ENCODE results near the gene SEMA3D.

Gene SEMA3D

DNA sequence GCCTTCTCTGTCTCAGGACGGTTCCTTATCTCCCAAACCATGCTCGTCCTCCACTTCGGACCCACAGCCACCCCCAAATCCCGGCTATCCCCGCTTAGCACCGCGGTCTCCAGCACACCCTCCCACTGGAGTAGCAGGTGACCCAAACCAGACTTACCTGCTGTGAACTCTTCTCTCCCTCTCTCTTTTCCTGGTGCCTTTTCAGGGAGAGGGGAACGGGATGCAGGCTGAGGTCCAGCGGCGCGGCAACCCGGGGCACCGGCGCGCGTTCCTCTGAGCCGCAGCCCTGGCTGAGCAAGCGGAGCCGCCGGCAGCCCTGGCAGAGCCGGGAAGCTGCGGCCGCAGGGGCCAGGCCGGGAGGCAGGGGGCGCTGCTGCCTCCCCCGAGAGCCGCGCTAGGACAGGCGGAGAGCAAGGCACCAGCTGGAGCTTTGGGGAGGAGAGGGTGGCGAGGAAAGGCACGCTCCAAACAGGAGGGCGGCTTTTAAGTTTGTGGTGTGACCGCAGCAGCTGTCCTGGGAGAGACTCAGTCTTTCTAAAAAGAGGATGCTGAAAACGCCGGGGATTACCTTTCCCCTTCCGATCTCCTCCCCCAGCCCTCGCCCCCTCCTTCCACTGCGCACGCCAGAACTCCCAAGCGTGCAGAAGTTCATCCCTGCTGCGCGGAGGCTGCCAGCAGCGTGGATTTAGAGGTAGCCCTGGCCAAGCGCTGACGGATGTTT is at the start of gene SEMA3D:
SEMA3D (minus strand) TSS at position 536 of the 721 bp plus-strand sequence. CDS start 65,165 bp downstream, outside the sequence.
- peak; percentile 87 for DNase-seq

DNA sequence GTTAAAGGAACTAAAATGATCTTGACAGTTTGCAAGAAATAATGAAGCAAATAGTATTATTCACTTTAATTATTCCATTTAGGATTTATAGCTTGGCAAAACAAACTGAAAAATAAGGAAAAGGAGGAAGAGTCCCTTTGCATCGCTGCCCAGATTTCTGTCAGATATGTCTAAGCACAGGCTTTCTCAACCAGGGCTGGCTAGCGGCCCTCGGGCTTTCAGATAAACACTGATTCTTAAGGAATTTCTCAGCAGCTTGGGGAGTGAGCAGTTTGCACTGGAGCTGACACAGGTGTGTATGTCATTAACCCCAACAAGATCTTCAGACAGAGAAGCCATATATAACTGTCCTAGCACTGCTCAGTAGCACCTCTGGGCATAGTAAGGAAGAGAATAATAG is 47.9 kb upstream of the SEMA3D start:
- DNase-seq, result no peak

DNA sequence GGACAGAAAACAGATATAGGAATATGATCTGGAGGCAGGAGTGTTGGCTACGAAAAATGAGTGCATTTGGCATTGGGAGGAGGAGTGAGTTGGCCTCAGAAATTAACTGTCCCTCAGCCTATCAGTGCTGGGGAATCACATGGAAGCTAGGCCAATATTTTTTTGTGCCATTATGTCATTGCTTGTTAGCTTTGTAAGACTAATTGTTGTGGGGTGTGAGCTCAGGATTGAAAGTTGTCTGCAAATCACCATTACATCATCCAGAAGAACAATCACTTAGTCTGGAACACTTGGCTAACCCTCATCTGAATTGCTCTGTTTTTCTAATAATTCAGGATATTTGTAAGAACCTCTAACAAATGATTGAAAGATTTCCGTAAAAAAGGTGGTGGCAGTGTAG is 45.2 kb upstream of the SEMA3D start:
- no peak for DNase-seq

DNA sequence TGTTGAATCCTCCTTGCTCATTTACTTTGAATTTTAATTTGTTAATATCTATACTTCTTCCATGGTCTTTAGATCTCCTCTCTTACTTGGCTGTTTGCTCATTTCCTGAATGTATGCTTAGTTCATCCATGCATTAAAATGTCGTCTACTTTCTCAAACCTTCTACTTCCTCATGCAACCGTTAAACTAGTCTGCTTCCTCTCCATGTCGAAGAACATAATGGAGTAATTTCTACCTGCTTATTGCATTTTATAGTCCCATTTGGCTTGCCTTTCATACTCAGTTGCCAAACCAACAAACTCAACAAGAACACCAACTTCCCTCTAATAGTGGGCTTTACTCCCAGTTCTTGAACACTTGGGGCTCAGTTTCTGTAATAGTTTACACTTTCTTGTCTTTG is 43.8 kb upstream of the SEMA3D start:
- no peak for DNase-seq

DNA sequence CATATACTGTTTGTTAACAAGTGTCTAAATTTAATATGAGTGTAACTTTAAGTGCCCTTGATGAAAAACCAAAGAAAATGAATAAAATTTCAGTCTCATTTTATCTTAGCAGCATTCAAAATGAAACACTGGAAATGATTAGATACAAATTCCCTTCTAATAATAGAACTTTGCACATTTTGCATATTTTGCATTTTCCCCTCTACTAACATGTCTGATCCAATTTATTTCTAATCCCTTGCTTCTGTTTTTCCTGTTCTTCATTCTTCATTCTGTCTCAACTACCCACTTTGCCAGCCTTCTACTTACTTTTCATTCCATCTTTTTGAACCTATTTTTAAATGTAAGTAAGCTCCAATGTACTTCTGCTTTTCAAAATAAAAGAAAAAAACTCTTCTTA is 42.7 kb upstream of the SEMA3D start:
- DNase-seq, result no peak

DNA sequence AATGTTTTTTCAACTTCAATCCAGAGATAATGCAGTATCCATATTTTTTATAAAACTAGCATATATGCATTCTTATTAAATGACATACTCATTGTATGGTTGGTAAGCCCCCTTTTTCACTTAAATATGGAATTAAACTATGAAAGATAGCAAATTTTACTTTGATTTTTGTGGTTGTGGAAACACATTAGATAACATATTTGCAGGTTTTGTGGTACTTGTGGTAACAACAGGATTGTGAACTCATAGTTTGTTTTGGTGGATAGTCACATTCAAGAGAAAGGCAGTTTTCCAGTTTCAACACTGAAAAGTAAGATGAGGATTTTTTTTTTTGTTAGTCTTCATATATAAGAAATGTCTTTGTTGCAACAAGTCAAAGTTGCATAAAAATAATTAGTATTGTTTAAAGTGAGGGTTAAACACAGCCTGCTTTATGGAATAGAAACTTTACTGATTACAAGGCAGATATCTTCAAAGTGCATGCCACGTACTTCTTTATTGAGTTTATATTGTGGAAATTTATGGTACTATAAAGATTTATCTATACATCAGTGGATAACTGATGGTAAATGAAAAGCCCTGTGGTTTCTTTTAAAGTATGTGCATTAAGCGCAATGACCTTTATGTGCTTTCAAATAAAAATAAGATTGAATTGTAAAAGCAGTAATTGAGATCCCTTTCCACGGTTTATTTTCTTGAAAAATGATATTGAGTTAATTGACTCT is 39.7 kb upstream of the SEMA3D start:
- DNase-seq, result peak; percentile 56

DNA sequence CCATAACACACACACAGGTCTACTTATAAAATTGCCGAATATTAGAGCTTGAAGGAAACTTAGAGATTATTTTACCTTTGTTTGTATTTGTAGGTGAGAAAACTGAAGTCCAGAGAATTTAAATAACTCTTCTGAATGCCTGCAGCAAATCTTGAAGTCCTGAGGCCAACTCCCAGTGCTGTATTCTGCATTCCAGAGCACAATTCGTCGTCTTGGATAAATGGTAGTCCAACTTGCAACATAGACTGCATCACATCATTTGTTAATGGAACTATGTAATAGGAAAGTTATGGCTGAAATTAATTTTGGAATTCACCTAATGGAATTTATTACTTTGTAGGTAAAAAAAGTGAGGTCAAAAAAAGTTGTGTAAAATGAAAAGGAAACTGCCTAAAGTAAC is 37.3 kb upstream of the SEMA3D start:
- DNase-seq, result no peak

DNA sequence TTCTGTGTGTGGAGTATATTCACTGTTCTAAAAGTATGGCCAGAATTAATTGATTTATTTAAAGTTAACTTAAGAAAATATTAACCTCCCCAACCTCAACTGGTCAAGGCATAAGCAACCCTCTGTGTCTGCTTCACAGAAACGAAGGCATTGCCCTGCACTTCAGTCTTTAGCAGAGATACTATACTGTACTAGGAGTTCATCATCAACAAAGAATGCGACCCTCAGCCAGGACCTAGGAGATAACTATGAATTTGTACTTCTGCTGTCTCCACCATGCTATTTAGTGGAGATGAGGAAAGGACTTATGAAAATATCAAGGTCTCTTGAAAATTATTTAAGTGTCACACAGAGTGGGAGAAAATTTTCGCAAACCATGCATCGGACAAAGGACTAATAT is 35.7 kb upstream of the SEMA3D start:
- DNase-seq, result no peak

DNA sequence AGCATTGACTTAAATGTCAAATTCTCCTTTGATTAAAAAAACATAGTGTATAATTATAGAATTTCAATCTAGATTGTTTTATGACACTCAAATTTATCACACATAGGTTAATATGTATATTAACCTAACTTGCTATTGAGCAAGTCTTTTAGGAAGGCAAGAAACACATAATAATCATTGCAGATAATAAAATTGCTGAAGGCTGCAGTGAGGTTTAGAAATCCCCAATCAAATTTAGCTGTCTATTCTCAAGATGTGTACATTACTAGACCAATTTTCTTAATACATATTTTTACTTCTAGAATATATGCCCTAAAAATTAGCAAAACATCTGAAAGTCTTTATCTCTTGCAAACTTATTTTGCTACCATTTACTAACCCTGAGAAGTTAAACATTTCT is 34.9 kb upstream of the SEMA3D start:
- DNase-seq, result no peak

DNA sequence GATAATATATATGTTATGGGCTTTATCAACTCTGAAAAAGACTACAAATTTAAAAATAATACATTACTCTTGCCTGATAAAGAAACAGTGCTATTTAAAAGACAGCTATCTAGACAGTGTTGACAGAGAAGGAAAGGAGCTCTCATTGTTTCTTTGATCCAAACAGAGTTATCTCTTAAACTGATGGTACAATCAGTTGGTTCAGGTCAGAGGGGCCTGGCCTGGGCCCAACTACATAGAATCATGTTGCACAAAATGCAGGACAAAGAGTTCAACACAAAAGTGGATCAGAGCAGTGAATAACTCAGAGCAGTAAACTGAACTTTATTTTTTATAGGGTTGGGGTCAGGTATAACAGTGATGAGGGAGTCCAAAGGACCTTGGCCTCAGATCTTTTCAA is 33.8 kb upstream of the SEMA3D start:
- DNase-seq, result no peak

DNA sequence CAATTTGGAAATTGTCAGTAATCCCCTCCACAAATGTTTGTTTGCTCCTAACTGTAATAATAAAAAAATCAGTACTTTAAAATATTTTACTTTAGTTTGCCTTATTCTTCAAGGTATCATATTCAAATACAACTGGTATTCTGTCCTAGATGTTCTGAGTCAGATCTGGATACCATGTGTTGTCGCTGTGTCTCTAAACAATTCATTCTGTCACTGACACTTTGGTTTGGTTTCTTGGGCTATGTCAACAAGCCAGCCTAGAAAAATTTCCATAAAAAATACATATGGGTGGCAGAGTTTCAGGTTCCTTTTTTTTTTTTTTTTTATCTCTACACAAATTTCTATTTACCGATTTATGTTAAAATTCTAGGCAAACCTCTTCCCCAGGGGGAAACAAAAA is 33.2 kb upstream of the SEMA3D start:
- DNase-seq, result no peak

DNA sequence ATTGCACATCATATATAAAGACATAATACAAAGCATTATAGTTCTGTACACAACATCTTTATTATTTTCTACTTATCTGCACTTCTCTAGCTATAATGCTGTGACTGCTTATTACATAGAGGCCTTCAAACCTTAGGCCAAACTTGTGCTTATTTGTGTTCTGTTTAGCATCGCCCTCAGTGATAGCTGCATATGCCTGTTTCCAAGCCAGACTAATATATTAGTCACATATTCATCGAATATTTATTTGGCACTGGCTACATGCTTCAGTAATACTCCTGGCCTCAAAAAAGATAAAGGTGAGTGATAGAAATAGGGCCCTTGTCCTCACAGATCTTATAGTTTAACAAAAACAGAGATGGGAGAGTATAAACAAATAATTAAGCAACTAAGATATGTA is 30.2 kb upstream of the SEMA3D start:
- no peak for DNase-seq

DNA sequence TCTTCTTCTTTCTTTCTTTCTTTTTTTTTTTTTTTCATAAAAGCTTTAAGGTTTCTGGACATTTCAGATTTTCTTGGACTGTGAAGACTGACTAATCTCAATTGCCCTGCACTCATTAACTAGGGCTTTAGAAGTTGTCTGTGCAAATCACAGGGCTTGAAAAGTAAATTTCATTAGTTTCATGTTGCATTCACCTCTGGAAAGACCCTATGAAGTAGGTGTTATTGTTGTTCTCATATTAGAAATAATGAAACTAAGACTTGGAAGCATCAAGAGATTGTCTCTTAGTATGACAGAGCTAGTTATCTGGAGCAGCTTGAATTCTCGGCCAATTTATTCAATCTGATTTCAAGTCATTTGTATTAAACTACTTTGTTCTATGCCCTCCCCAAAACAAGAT is 28.2 kb upstream of the SEMA3D start:
- DNase-seq, result no peak

DNA sequence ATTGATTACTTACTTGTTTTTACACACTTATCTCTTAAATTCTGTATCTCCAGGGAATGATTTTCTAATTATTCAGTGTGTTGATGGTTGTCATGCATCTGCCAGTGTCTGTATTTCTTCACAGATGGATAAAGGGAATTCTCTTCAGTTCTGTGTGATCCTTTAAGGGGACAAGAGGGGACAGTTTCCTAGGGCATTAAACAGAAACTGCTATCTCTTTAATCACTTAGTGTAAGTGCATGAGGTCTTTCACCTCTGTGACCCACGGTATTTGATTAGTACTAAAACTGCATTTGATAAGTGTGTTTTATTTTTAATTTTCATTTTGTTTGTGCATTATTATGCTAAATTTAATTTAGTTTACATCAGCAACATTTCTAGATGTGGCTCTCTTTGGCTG is 26.6 kb upstream of the SEMA3D start:
- DNase-seq, result no peak

DNA sequence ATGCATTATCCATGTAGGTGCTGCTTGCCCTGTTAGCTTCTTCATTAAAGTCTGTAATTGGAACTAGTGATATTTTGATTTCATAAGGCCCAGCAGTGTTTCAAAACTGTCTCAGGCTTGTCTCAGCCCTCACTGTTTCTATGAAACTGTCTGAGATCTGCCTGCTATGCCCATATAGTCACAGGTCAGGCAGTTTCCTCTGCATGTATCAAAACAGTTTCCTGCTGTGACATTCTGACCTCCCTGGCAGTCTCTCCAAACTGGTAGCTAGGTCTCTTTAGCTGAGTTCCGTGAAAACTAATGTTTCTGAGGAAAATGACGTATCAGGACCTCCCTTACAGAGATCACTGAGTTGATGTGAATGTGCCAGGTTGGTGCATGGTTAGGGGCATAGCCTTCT is 18.9 kb upstream of the SEMA3D start:
- no peak for DNase-seq

DNA sequence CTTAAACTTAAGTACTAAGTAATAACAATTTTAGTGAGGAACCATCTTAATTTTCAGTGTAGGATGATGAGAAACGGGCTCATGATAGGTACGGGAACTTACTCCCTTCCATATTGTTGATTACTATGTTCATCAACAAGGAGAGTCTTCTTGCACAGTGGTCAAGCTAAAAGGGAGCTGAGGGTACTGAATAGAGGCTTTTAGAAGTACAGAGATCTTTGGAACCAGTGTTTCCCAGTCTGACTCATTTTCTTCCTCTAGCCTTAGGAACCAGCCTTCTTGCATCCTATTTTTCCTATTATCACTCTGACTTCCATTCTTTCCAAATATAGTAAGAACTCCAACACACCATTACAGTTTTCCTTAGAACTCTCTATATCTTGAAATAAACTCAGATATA is 17.6 kb upstream of the SEMA3D start:
- DNase-seq, result no peak

DNA sequence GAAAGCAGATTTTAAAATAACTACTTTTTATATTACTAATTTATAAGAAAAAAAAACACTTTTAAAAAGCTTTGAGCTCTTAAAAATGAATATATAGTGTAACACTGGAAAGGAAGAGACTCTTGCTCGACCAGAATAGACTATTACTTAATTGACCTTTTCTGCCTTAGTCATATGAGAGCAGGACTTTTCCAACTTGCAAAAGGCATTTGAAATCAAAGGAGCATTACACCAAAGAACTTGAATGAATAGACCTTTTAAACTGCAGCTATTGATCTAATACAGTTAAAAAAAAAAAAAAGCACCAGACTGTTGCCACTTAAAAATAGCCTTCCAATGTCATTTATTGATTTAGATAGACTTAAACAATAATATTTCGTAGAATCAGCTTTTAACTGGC is 17.2 kb upstream of the SEMA3D start:
- no peak for DNase-seq

DNA sequence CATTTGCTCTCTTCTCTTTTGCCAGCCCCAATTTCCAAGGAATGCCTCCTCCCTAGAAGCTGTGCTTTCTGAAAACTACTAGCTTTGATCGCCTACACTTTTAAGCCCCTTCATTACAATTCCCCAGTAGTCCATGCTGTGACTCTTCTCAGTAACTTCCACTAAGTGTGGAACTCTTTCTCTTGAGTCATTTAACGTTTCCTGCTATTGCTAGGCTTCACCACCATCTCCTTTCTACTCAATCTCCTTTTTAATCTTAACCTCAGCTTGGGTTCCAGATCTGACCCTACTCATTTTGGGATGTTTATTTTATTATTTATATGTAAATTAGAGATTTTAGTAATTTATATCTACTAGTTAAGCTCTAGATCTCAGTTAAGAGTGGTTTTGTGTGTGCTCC is 14.4 kb upstream of the SEMA3D start:
- no peak for DNase-seq

DNA sequence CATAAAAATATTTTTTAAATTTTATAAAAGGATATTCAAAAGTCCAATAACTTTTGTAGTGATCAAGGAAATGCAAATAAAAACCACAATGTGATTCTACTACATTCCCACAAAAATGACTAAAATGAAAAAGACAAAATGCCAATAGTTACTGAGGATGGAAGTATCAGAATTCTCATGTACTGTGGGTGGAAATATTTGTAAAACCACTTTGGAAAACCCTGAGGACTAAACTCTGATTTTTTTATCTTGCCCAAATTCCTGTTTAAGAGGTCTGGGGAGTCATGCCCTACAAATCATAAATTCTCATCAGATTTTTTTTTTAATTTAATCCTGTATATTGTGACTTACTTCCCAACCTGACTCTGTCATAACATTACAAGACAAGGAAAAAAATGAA is 9.8 kb upstream of the SEMA3D start:
- DNase-seq, result peak; percentile 27

DNA sequence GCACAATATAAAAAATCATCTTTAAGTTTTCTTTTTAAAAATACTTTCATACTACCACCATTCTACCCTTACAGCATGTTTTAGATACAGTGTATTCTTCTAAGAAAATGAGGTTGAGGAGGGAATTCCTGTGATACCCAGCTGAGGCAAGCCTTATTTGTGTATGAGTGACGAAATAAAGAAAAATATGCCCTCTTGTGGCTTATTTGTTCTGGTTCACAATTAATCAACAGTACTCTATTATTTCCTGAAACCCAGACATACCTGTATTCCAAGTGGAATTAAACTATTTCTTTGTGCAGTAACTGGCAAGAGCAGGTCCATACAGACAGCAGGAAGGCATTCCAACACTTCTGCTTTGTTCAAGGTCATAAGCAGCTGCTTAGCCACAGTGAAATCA is 4.5 kb upstream of the SEMA3D start:
- DNase-seq, result peak; percentile 31

DNA sequence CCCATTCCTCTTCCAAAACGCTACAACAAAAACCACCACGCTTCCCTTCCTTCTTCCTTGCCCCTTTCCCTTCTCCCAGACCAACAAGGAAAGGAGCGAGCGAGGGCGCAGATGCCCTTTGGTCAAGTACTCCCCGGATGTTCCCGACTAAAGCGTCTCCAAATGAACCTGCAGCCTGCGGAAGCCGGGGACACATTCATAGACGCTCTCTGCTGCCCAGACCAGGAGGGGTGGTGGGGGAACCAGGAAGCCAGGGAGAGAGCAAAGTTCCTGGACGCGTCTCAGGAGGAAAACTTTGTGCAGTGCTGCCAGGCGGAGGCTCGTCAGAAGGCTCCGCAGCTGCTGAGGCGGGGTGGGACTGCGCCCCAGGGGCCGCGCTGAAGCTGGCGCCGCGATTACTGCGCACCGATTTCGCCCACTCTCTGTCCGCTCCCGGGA is 754 bp downstream of the SEMA3D start:
- peak; percentile 56 for DNase-seq

DNA sequence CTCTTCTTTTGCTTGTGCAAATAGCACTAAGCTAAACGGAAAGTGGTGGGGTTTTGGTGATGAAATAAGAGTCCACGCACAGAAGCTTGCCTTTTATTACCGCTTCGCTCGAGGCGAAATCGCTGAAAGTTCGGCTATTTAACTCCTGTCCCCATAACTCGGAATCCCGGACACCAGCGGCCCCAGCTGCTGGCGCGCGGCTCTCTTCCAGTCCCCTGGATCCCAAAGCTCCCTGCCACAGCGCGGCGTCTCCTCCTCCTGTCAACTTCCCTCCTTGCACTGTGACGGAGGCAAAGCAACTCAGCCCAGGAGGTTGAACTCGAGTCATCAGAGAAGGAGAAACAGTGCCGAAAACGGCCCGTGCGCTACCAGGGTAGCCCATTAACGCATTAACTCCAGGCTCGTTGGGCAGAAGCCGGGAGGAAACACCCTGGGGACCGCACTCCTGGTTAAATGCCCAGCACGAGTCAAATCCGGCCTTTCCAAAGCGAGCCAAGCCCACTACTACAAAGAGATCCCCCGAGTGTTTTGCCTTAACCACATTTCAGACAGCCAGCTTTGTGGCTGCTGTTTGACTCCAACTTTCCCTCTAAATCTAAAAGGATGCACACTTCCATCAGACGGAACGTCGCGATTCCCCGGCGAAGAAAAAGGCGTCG is 1.3 kb downstream of the SEMA3D start:
- DNase-seq, result peak; percentile 79

DNA sequence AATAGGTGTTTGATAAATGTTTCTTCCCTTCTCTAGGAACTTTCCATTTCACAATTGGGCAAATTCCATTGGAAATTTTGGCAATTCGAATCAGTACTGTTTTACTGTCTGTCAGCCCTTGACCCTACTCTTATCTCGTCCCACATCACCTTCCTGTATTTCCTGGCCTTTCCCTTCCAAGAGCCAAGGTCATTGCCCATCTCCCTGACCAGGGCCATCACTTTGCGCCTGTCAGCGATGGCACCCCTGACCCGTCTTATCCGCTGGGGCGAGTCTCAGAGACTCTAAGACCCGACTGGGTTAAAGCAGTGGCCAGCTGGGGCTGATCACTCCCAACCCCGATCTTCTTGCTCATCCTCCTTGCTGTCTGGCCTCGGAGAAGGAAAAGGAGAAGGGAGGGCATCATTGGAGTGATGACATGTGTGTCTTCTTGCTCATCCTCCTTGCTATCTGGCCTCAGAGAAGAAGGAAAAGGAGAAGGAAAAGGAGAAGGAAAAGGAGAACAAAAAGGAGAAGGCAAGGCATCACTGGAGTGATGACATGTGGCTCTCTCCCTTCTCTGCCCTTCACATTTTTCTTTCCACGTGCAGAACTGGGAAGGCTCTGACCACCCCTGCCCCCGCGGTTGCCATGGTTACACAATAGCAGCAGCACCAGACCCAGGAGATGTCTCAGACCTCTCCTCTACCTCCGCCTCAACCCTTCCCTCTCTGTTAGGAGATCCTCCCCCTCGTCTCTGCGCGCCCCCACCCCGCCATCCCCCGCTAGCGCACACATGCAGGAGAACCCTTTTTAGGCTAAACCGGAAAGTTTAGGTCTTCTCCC is 2.0 kb downstream of the SEMA3D start:
- DNase-seq, result peak; percentile 72
